ENCODE measurements around the gene IZUMO3.

Gene IZUMO3

DNA sequence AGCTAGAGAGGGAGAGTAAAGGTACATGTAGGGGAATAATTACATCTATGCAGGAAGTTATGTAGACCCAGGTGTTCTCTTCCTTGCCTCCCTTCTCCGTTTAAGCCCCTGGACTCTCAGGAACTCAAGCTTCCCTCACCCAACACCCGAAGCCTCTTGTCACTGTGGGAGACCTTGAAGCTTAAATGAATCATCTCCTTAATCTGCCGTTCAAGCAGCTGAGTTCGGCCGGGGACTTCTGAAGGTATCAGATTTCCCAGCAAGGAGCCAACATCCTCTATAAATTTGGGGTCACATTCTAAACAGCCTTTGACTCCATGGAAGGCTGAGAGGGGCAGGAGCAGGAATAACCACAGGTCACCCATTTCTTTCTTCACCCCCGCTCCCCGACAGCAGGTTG is 412 bp downstream of the IZUMO3 start:
- DNase-seq, result no peak
- Histone ChIP-seq H3K9me3 (ENCODE audit: insufficient read depth, low read length, severe bottlenecking) (no peaks in the 10 kb centered on the region), H3K9ac (ENCODE audit: low read depth, low read length) (no peak overlapping the region), H3K4me2 (ENCODE audit: insufficient read depth, low read length) (no peak overlapping the region), H3K27me3 (ENCODE audit: insufficient read depth, low read length, poor library complexity) (no peaks in the 10 kb centered on the region), H3K79me2 (ENCODE audit: insufficient read depth, low read length) (no peaks in the 10 kb centered on the region), H3K4me1 (ENCODE audit: insufficient read depth, low read length) (no peaks in the 10 kb centered on the region), H3K36me3 (ENCODE audit: insufficient read depth, low read length) (no peaks in the 10 kb centered on the region), H2AFZ (ENCODE audit: low read depth, low read length) (no peak overlapping the region), H3K27ac (ENCODE audit: low read length) (no peak overlapping the region), H4K20me1 (ENCODE audit: insufficient read depth, low read length) (no peaks in the 10 kb centered on the region), H3K4me3 (ENCODE audit: low read depth in 1 of 2, low read length in 2 of 2) (no peak overlapping the region)
- no peak for TF ChIP-seq EZH2 (IDR thresholded peaks at IDR 0.05; ENCODE audit: borderline replicate concordance, low read depth, low read length, severe bottlenecking)
- TF ChIP-seq, protein P1, sequence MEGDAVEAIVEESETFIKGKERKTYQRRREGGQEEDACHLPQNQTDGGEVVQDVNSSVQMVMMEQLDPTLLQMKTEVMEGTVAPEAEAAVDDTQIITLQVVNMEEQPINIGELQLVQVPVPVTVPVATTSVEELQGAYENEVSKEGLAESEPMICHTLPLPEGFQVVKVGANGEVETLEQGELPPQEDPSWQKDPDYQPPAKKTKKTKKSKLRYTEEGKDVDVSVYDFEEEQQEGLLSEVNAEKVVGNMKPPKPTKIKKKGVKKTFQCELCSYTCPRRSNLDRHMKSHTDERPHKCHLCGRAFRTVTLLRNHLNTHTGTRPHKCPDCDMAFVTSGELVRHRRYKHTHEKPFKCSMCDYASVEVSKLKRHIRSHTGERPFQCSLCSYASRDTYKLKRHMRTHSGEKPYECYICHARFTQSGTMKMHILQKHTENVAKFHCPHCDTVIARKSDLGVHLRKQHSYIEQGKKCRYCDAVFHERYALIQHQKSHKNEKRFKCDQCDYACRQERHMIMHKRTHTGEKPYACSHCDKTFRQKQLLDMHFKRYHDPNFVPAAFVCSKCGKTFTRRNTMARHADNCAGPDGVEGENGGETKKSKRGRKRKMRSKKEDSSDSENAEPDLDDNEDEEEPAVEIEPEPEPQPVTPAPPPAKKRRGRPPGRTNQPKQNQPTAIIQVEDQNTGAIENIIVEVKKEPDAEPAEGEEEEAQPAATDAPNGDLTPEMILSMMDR (IDR thresholded peaks at IDR 0.05; ENCODE audit: borderline replicate concordance, extremely low read depth, low read length, poor library complexity, severe bottlenecking), result no peak
- ATAC-seq (ENCODE audit: insufficient read depth, low read depth), result no peak

DNA sequence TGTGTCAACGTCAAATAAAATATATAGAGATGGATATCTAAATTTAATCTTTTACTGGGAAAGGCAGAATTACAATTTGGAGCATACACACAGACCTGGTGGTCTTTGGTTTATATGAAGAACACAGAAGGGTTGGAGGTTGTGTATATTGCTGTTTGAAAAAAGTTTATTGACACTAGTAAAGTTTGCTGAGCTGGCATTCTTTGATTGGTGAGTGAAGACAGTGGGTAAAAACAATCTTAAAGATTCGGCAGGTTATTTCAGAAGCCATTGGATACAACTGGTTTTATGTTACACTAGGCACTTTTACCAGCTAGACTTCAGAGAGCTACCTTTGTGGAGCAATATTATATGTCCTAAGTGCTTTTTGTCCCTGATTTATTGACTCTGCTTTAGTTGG is 27.2 kb downstream of the IZUMO3 start:
- ATAC-seq (ENCODE audit: insufficient read depth, low read depth), result no peak
- no peak overlapping the region for H3K9ac ChIP-seq (ENCODE audit: low read depth, low read length)
- no peaks in the 10 kb centered on the region for H3K36me3 ChIP-seq (ENCODE audit: insufficient read depth, low read length)

DNA sequence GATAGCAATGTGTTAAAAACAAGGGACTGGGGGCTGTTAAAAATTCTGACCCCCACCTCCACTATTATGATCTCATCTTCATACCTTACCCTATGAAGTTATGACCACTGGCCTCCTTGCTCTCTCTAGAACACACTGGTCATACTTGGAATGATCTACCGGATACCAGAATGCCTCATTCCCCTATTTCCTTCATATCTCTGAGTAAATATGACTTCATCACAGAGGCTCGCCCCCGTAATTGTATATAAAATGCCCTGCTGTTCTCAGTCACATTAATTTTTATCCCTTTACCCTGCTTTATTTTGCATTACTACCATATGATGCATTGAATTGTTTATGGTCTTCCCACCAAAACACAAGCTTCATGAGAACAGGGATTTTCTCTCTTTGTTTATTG is 29.2 kb downstream of the IZUMO3 start:
- Histone ChIP-seq H3K9ac (ENCODE audit: low read depth, low read length) (no peak overlapping the region), H4K20me1 (ENCODE audit: insufficient read depth, low read length) (no peaks in the 10 kb centered on the region), H3K79me2 (ENCODE audit: insufficient read depth, low read length) (no peaks in the 10 kb centered on the region), H3K4me3 (ENCODE audit: low read depth in 1 of 2, low read length in 2 of 2) (no peak overlapping the region), H3K36me3 (ENCODE audit: insufficient read depth, low read length) (no peaks in the 10 kb centered on the region), H3K4me2 (ENCODE audit: insufficient read depth, low read length) (no peak overlapping the region), H3K4me1 (ENCODE audit: insufficient read depth, low read length) (no peaks in the 10 kb centered on the region), H3K27ac (ENCODE audit: low read length) (no peak overlapping the region), H3K9me3 (ENCODE audit: insufficient read depth, low read length, severe bottlenecking) (no peaks in the 10 kb centered on the region), H3K27me3 (ENCODE audit: insufficient read depth, low read length, poor library complexity) (no peaks in the 10 kb centered on the region), H2AFZ (ENCODE audit: low read depth, low read length) (no peak overlapping the region)
- no peak for DNase-seq
- no peak for ATAC-seq (ENCODE audit: insufficient read depth, low read depth)
- TF ChIP-seq, protein P1 (IDR thresholded peaks at IDR 0.05; ENCODE audit: borderline replicate concordance, extremely low read depth, low read length, poor library complexity, severe bottlenecking), result no peak
- no peak for TF ChIP-seq EZH2 (IDR thresholded peaks at IDR 0.05; ENCODE audit: borderline replicate concordance, low read depth, low read length, severe bottlenecking)

More for the DNA sequence above, 27.2 kb downstream of the IZUMO3 start:
- H3K9me3 ChIP-seq (ENCODE audit: insufficient read depth, low read length, severe bottlenecking), result no peaks in the 10 kb centered on the region
- DNase-seq, result no peak
- H3K4me1 ChIP-seq (ENCODE audit: insufficient read depth, low read length), result no peaks in the 10 kb centered on the region
- H3K27ac ChIP-seq (ENCODE audit: low read length), result no peak overlapping the region
- TF ChIP-seq, protein P1 (IDR thresholded peaks at IDR 0.05; ENCODE audit: borderline replicate concordance, extremely low read depth, low read length, poor library complexity, severe bottlenecking), result no peak
- no peak for TF ChIP-seq EZH2 (IDR thresholded peaks at IDR 0.05; ENCODE audit: borderline replicate concordance, low read depth, low read length, severe bottlenecking)
- H2AFZ ChIP-seq (ENCODE audit: low read depth, low read length), result no peak overlapping the region
- H4K20me1 ChIP-seq (ENCODE audit: insufficient read depth, low read length), result no peaks in the 10 kb centered on the region
- H3K79me2 ChIP-seq (ENCODE audit: insufficient read depth, low read length), result no peaks in the 10 kb centered on the region
- no peak overlapping the region for H3K4me3 ChIP-seq (ENCODE audit: low read depth in 1 of 2, low read length in 2 of 2)
- no peaks in the 10 kb centered on the region for H3K27me3 ChIP-seq (ENCODE audit: insufficient read depth, low read length, poor library complexity)
- H3K4me2 ChIP-seq (ENCODE audit: insufficient read depth, low read length), result no peak overlapping the region

DNA sequence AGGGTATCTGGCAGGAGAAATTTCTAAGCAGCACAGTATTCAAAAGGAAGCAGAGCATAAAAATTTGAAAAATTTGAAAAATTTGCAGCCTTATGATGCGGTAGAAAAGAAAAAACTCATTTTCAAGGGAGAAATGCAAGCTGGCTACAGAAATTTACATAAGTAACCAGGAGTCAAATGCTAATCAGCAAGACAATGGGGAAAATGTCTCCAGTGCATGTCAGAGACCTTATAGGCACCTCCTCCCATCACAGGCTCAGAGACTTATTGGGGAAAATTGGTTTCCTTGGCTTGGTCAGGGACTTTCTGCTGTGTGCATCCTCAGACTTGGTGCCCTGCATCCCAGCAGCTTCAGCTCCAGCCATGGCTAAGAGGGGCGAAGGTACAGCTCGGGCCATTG is 35.8 kb downstream of the IZUMO3 start:
- H3K27me3 ChIP-seq (ENCODE audit: insufficient read depth, low read length, poor library complexity), result no peaks in the 10 kb centered on the region
- H4K20me1 ChIP-seq (ENCODE audit: insufficient read depth, low read length), result no peaks in the 10 kb centered on the region
- H3K36me3 ChIP-seq (ENCODE audit: insufficient read depth, low read length), result no peaks in the 10 kb centered on the region
- H3K4me2 ChIP-seq (ENCODE audit: insufficient read depth, low read length), result no peak overlapping the region
- DNase-seq (no peak), ATAC-seq (ENCODE audit: insufficient read depth, low read depth) (no peak)
- no peak overlapping the region for H3K4me3 ChIP-seq (ENCODE audit: low read depth in 1 of 2, low read length in 2 of 2)
- no peaks in the 10 kb centered on the region for H3K79me2 ChIP-seq (ENCODE audit: insufficient read depth, low read length)
- H3K9ac ChIP-seq (ENCODE audit: low read depth, low read length), result no peak overlapping the region
- H3K4me1 ChIP-seq (ENCODE audit: insufficient read depth, low read length), result no peaks in the 10 kb centered on the region
- H3K9me3 ChIP-seq (ENCODE audit: insufficient read depth, low read length, severe bottlenecking), result no peaks in the 10 kb centered on the region
- H3K27ac ChIP-seq (ENCODE audit: low read length), result no peak overlapping the region
- no peak for TF ChIP-seq EZH2 (IDR thresholded peaks at IDR 0.05; ENCODE audit: borderline replicate concordance, low read depth, low read length, severe bottlenecking)
- TF ChIP-seq, protein P1 (IDR thresholded peaks at IDR 0.05; ENCODE audit: borderline replicate concordance, extremely low read depth, low read length, poor library complexity, severe bottlenecking), result no peak
- H2AFZ ChIP-seq (ENCODE audit: low read depth, low read length), result no peak overlapping the region
